PC-3 (cell line): Measurements from ENCODE around the gene WWC1. TPM values are rescaled to one million over a fixed set of nuclear protein-coding genes. Genes with fewer than 3 reads are reported as not detected.

Source experiments
- ATAC-seq: fragments of 200-7000 bp; cut with Tn5 transposase; 2 replicates; pipeline ENCODE4 v1.9.1; 2020; ENCODE audit warnings: mild to moderate bottlenecking, moderate library complexity
- BruUV-seq: library from RNA; stranded (reverse); fragments of 400-500 nt; replicated peaks from 2 replicates; lab custom pipeline; 2021; lab: Mats Ljungman, UMichigan
- CTCF ChIA-PET: fragments of 300-600 bp; sonication (Branson Sonifier 250); formaldehyde crosslinking; loops from one replicate; lab custom pipeline; 2022; ENCODE audit warnings: antibody characterized with exemption; lab: Charles Lee
- POLR2A ChIA-PET: fragments of 300-600 bp; sonication (Branson Sonifier 250); formaldehyde crosslinking; loops from one replicate; lab custom pipeline; 2022; ENCODE audit warnings: antibody characterized with exemption; ENCODE audit not compliant: unreplicated experiment; lab: Charles Lee
- DNase-seq: peaks from one replicate; pipeline ENCODE4 v3.0.0-alpha.2; 2015
- H2AFZ ChIP-seq: fragments of 300-600 bp; sonication (generic); 2 replicates; pipeline ENCODE4 v1.6.0; 2016; ENCODE audit warnings: antibody characterized with exemption, low read length
- H3F3A ChIP-seq: fragments of 300-600 bp; sonication (generic); one replicate; pipeline ENCODE4 v1.6.0; 2017; ENCODE audit warnings: antibody characterized with exemption, low read length, control low read depth, mild to moderate bottlenecking; ENCODE audit not compliant: unreplicated experiment
- H3K27ac ChIP-seq: fragments of 300-600 bp; sonication (generic); 2 replicates; pipeline ENCODE4 v1.5.1; 2016; ENCODE audit warnings: mild to moderate bottlenecking, low read length
- H3K27me3 ChIP-seq: fragments of 300-600 bp; sonication (generic); 2 replicates; pipeline ENCODE4 v1.6.1; 2016; ENCODE audit warnings: low read length, mixed read lengths
- H3K36me3 ChIP-seq: fragments of 300-600 bp; sonication (generic); 2 replicates; pipeline ENCODE4 v1.6.1; 2016; ENCODE audit warnings: low read depth, mixed run types, low read length, mixed read lengths
- H3K4me1 ChIP-seq: fragments of 300-600 bp; sonication (generic); 2 replicates; pipeline ENCODE4 v1.5.1; 2016; ENCODE audit warnings: low read length; ENCODE audit not compliant: insufficient read depth
- H3K4me2 ChIP-seq: fragments of 300-600 bp; sonication (generic); 2 replicates; pipeline ENCODE4 v1.6.0; 2016; ENCODE audit warnings: low read length
- H3K4me3 ChIP-seq: fragments of 300-600 bp; sonication (generic); 2 replicates; pipeline ENCODE4 v1.5.1; 2016; ENCODE audit warnings: mild to moderate bottlenecking, low read length, mixed read lengths
- H3K79me2 ChIP-seq: fragments of 300-600 bp; sonication (generic); 2 replicates; pipeline ENCODE4 v1.6.1; 2017; ENCODE audit warnings: low read length, mixed read lengths
- H3K9ac ChIP-seq: fragments of 300-600 bp; sonication (generic); 2 replicates; pipeline ENCODE4 v1.6.0; 2016; ENCODE audit warnings: mild to moderate bottlenecking, low read length
- H3K9me2 ChIP-seq: fragments of 300-600 bp; sonication (generic); replicated peaks from 2 replicates; pipeline ENCODE4 v1.6.1; 2016; ENCODE audit warnings: mixed run types, low read length, mixed read lengths
- H3K9me3 ChIP-seq: fragments of 300-600 bp; sonication (generic); 2 replicates; pipeline ENCODE4 v1.6.1; 2016; ENCODE audit warnings: low read length, mixed read lengths
- H4K20me1 ChIP-seq: fragments of 300-600 bp; sonication (generic); 2 replicates; pipeline ENCODE4 v1.6.1; 2016; ENCODE audit warnings: low read length, mixed read lengths
- CTCF ChIP-seq: fragments of 300-600 bp; sonication (generic); conservative IDR thresholded peaks from 2 replicates; pipeline ENCODE4 v1.5.1; 2017; ENCODE audit warnings: antibody characterized with exemption, low read depth, mild to moderate bottlenecking, low read length
- EZH2 ChIP-seq: fragments of 300-600 bp; sonication (generic); IDR thresholded peaks from one replicate; pipeline ENCODE4 v1.6.1; 2017; ENCODE audit warnings: antibody characterized with exemption, mild to moderate bottlenecking, low read length; ENCODE audit not compliant: unreplicated experiment
- EZH2phosphoT487 ChIP-seq: fragments of 300-600 bp; sonication (generic); IDR thresholded peaks from 2 replicates; pipeline ENCODE4 v1.6.1; 2018; ENCODE audit warnings: mild to moderate bottlenecking, antibody characterized with exemption, low read length, borderline replicate concordance
- intact Hi-C: fragments of 100-400 bp; cut with micrococcal nuclease; formaldehyde crosslinking; loops from 2 replicates; pipeline ENCODE4 v1.9.0; 2023
- total RNA-seq: library from RNA; depleted of rRNA; stranded (reverse); fragments of >200 nt; gene quantifications from 2 replicates; pipeline ENCODE4 v1.2.3, GENCODE V29; 2014

The WWC1 gene
- total RNA-seq, 1 experiment from 2014 or later = 31.8 TPM

- POLR2A ChIA-PET = interaction anchor here (0.6 to 1.4 kb wide), 3 partner anchors 10 to 35 kb away, joined by 4 to 8 read pairs (median 4); no protein-coding TSS in a partner anchor
- peaks cover 34% of the 10 kb centered on the region for H4K20me1 ChIP-seq
- H3K27ac ChIP-seq = no peak overlapping the region
- no TSS peak for BruUV-seq
- no peaks in the 10 kb centered on the region for H3K9me2 ChIP-seq
- peaks cover 60% of the 10 kb centered on the region for H3K79me2 ChIP-seq
- intact Hi-C loops = loop anchor here (5.0 kb wide), 2 partner anchors 55 to 120 kb away; no protein-coding TSS in a partner anchor
- DNase-seq (no peak), ATAC-seq (peak; percentile 15)
- H3K4me1 ChIP-seq = peaks cover 65% of the 10 kb centered on the region
- no peaks in the 10 kb centered on the region for H3K9me3 ChIP-seq
- H3K4me2 ChIP-seq = peak overlapping the region; percentile 98
- no peaks in the 10 kb centered on the region for H3K27me3 ChIP-seq
- CTCF ChIA-PET = interaction anchor here (0.6 kb wide), 1 partner anchor 121 kb away, joined by 3 read pairs; no protein-coding TSS in a partner anchor
- H3K9ac ChIP-seq = peak overlapping the region; percentile 64
- TF ChIP-seq CTCF = no peak
- TF ChIP-seq EZH2 = no peak
- no peak for TF ChIP-seq EZH2phosphoT487
- H3F3A ChIP-seq = no peaks in the 10 kb centered on the region
- peak overlapping the region; percentile 85 for H3K4me3 ChIP-seq
- peaks cover 7% of the 10 kb centered on the region; the same call in 1 of the 2 replicates for H3K36me3 ChIP-seq
- H2AFZ ChIP-seq = no peak overlapping the region
Measured at GRCh38 chr5:168291964-168292785, 730 bp downstream of the WWC1 start.

DNA sequence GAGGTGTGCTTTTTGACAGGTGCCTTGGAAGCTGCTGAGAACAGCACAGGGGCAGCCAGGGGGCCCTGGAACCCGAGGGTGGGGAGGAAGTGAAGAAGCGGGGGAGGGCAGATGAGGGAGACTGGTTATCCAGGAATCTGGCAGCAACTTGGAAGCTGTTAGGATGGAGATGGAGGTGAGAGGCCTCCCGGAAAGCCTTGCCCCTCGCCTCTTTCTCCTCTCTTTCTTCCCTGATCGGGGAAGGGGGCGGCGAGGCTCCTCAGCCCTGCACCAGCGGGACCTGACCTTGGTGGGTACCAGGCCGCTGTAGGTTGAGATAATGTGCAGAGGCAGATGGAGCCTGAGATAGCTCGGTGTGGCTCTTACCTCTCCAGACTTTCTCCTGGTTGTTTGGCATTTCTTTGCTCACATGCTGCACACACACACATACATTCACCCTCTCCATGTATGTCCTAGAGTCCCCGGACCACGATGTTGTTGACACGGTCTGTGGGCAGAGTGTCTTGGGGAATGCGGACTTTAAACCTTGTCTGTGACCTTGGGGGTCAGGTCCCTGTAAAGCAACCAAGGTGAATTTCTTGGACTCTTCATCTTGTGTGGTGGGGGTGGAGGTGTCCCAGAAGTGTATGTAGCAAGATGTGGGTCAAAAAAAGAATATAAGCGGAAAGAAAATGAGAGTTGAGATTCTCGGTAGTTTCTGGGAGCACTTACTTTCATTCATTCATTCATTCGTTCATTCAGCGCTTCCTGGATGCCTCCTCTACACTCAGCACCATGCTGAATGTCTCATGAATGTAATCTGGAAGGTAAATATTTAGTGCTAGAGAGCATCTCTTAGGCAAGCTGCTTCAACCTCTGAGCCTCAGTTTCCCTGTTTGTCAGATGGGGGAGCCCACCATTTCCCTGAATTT lies 1.6 kb downstream of the WWC1 start:
- CTCF ChIA-PET = interaction anchor here (0.5 to 0.6 kb wide), 2 partner anchors 23 to 120 kb away, joined by 3 to 5 read pairs; no protein-coding TSS in a partner anchor
- no peaks in the 10 kb centered on the region for H3K9me3 ChIP-seq
- H3K4me1 ChIP-seq = peaks cover 59% of the 10 kb centered on the region
- H3K27me3 ChIP-seq = no peaks in the 10 kb centered on the region
- H3K9me2 ChIP-seq = no peaks in the 10 kb centered on the region
- H3F3A ChIP-seq = no peaks in the 10 kb centered on the region
- DNase-seq (no peak), ATAC-seq (no peak)
- TF ChIP-seq EZH2phosphoT487 (no peak), CTCF (no peak), EZH2 (no peak)
- peak overlapping the region; percentile 85 for H3K4me3 ChIP-seq
- intact Hi-C loops = loop anchor here (5.0 kb wide), 2 partner anchors 54 to 119 kb away; no protein-coding TSS in a partner anchor
- BruUV-seq = no TSS peak
- peaks cover 34% of the 10 kb centered on the region for H4K20me1 ChIP-seq
- POLR2A ChIA-PET = interaction anchor here (0.6 to 0.7 kb wide), 2 partner anchors 9 to 34 kb away, joined by 4 read pairs; no protein-coding TSS in a partner anchor
- peak overlapping the region; percentile 98 for H3K4me2 ChIP-seq
- no peak overlapping the region for H3K27ac ChIP-seq
- peaks cover 7% of the 10 kb centered on the region; the same call in 1 of the 2 replicates for H3K36me3 ChIP-seq
- H2AFZ ChIP-seq = no peak overlapping the region
- peaks cover 69% of the 10 kb centered on the region for H3K79me2 ChIP-seq
- H3K9ac ChIP-seq = peak overlapping the region; percentile 64
